Cardiac muscle cell (in vitro differentiated cells and primary cell): ENCODE results near the gene COPZ1. TPM values are rescaled to one million over a fixed set of nuclear protein-coding genes. Genes with fewer than 3 reads are reported as not detected.
"Not testable (repeated sequence)": the region's sequence is repeated elsewhere in the genome, so short reads cannot be mapped to it uniquely, and the experiment has no call there.

Experiments used
- DNase-seq, 2 donors: peaks; one replicate each; pipeline versions ENCODE4 v3.0.0 to v3.0.0-alpha.2; 2010 to 2017; ENCODE audit warnings: low read depth in 1 of 2, low spot score in 1 of 2
- H3K27ac ChIP-seq: fragments of 200-600 bp; sonication (generic); 2 replicates; pipeline ENCODE4 v1.5.1; 2016
- H3K27me3 ChIP-seq: fragments of 200-600 bp; sonication (generic); 2 replicates; pipeline ENCODE4 v1.6.0; 2016; ENCODE audit warnings: control low read depth
- H3K36me3 ChIP-seq: fragments of 200-600 bp; sonication (generic); 2 replicates; pipeline ENCODE4 v1.5.1; 2016; ENCODE audit warnings: control low read depth
- H3K4me1 ChIP-seq: fragments of 200-600 bp; sonication (generic); 2 replicates; pipeline ENCODE4 v1.8.1; 2017; ENCODE audit warnings: low read depth, mild to moderate bottlenecking, mixed run types
- H3K4me3 ChIP-seq: fragments of 200-600 bp; sonication (generic); 2 replicates; pipeline ENCODE4 v1.5.1; 2016; ENCODE audit warnings: mild to moderate bottlenecking
- H3K9me3 ChIP-seq: fragments of 200-600 bp; sonication (generic); 2 replicates; pipeline ENCODE4 v1.5.1; 2017; ENCODE audit warnings: low read depth, mild to moderate bottlenecking, control low read depth
- CTCF ChIP-seq: IDR thresholded peaks from 2 replicates; pipeline ENCODE4 v1.5.1; 2012; ENCODE audit warnings: low read depth, mild to moderate bottlenecking, low read length
- polyA plus RNA-seq: library from polyadenylated mRNA; unstranded; fragments of >200 nt; fragmentation: Nextera tagmentation; extraction: Ambion mirVana; gene quantifications from 2 replicates; pipeline ENCODE4 v1.2.1, GENCODE V29; 2016
- total RNA-seq: library from RNA; depleted of rRNA; stranded (reverse); fragments of >200 nt; gene quantifications from 2 replicates; pipeline ENCODE4 v1.2.3, GENCODE V29; 2016

The COPZ1 gene
- total and polyA plus RNA-seq, 2 experiments from 2014 or later, result 152 to 213 TPM

GRCh38 chr12:54280468-54281260, 44.3 kb upstream of the COPZ1 start, which contains the start of gene HNRNPA1:
Gene HNRNPA1, plus strand, starts transcription at chr12:54280726. Its CDS starts 82 bp downstream, at chr12:54280808.
- peak within 1 kb of the TSS; percentile 91 for H3K4me3 ChIP-seq
- DNase-seq, result peak; percentile 99 to 100
- H3K4me1 ChIP-seq, result peaks cover 44% of the 10 kb centered on the region
- no peaks in the 10 kb centered on the region for H3K9me3 ChIP-seq
- TF ChIP-seq CTCF, result no peak
- peak within 1 kb of the TSS; percentile 97 for H3K27ac ChIP-seq
- H3K27me3 ChIP-seq, result no peaks in the 10 kb centered on the region
- peaks cover 30% of the 10 kb centered on the region for H3K36me3 ChIP-seq

- H3K9me3 ChIP-seq, DNase-seq, H3K27me3 ChIP-seq: not testable (repeated sequence)
- Histone ChIP-seq H3K27ac (peak overlapping the region; percentile 97), H3K4me3 (peak overlapping the region; percentile 91), H3K36me3 (peaks cover 31% of the 10 kb centered on the region), H3K4me1 (peaks cover 48% of the 10 kb centered on the region)
These were observed 43.7 kb upstream of the COPZ1 start for GRCh38 chr12:54281261-54281638.

GRCh38 chr12:54281694-54282093, 43.2 kb upstream of the COPZ1 start:
- peak overlapping the region; percentile 91 for H3K4me3 ChIP-seq
- H3K9me3 ChIP-seq, H3K27me3 ChIP-seq, DNase-seq: not testable (repeated sequence)
- peaks cover 53% of the 10 kb centered on the region for H3K4me1 ChIP-seq
- peaks cover 36% of the 10 kb centered on the region for H3K36me3 ChIP-seq
- H3K27ac ChIP-seq, result peak overlapping the region; percentile 97

- Histone ChIP-seq H3K27me3 (no peaks in the 10 kb centered on the region), H3K4me1 (peaks cover 50% of the 10 kb centered on the region), H3K27ac (peak overlapping the region; percentile 50), H3K36me3 (peaks cover 49% of the 10 kb centered on the region), H3K9me3 (no peaks in the 10 kb centered on the region), H3K4me3 (peak overlapping the region; percentile 91)
- no peak for DNase-seq
- no peak for TF ChIP-seq CTCF
These were observed 41.9 kb upstream of the COPZ1 start for GRCh38 chr12:54282949-54283593.

- peak overlapping the region; percentile 91 for H3K4me3 ChIP-seq
- not testable (repeated sequence) for DNase-seq, H3K9me3 ChIP-seq, H3K27me3 ChIP-seq
- peaks cover 46% of the 10 kb centered on the region for H3K4me1 ChIP-seq
- H3K27ac ChIP-seq, result peak overlapping the region; percentile 27
- H3K36me3 ChIP-seq, result peaks cover 55% of the 10 kb centered on the region
These were observed 40.7 kb upstream of the COPZ1 start for GRCh38 chr12:54284070-54284780.

GRCh38 chr12:54285150-54286041, 39.5 kb upstream of the COPZ1 start:
- no peaks in the 10 kb centered on the region for H3K9me3 ChIP-seq
- H3K4me3 ChIP-seq, result peak overlapping the region; percentile 13
- TF ChIP-seq CTCF, result peak; percentile 35
- H3K27me3 ChIP-seq, result no peaks in the 10 kb centered on the region
- H3K27ac ChIP-seq, result peak overlapping the region; percentile 71
- peaks cover 55% of the 10 kb centered on the region for H3K36me3 ChIP-seq
- no peak for DNase-seq
- peaks cover 46% of the 10 kb centered on the region for H3K4me1 ChIP-seq
